ENCODE data around the gene LAGE3. TPM values are rescaled to one million over a fixed set of nuclear protein-coding genes. Genes with fewer than 3 reads are reported as not detected.

LAGE3 gene
- total RNA-seq (2014; rRNA removed; shearing (Covaris generic)) (42.9 and 44.0 TPM in 2 replicates), polyA plus RNA-seq (2016; fragmentation: Nextera tagmentation; extraction: Ambion mirVana) (49.2 and 49.7 TPM in 2 replicates)

- Histone ChIP-seq H4K20me1 (ENCODE audit: insufficient read depth) (no peaks in the 10 kb centered on the region), H3F3A (ENCODE audit: insufficient read depth) (peaks cover 13% of the 10 kb centered on the region; the same call in 1 of the 2 replicates), H3K4me3 (peak within 1 kb of the TSS; percentile 68), H3K9me3 (ENCODE audit: low read depth) (no peaks in the 10 kb centered on the region), H3K36me3 (ENCODE audit: low read depth) (no peaks in the 10 kb centered on the region), H3K79me2 (ENCODE audit: insufficient read depth) (no peaks in the 10 kb centered on the region), H3K27me3 (replicated peaks; ENCODE audit: insufficient read depth) (no peaks in the 10 kb centered on the region), H3K4me2 (ENCODE audit: unreplicated experiment) (peak within 1 kb of the TSS; percentile 58), H3K9ac (peak within 1 kb of the TSS; percentile 78), H3K27ac (peak within 1 kb of the TSS; percentile 70), H2AFZ (peak within 1 kb of the TSS; percentile 79), H3K4me1 (ENCODE audit: insufficient read depth) (no peaks in the 10 kb centered on the region), H3K9me2 (ENCODE audit: insufficient read depth) (no peaks in the 10 kb centered on the region)
- in situ Hi-C loops (cut with MboI), result no loop called here
- no peak for TF ChIP-seq EZH2 (IDR thresholded peaks at IDR 0.05; ENCODE audit: insufficient read depth, poor library complexity, severe bottlenecking)
- no peak for TF ChIP-seq EZH2phosphoT487 (IDR thresholded peaks at IDR 0.05; ENCODE audit: insufficient read depth, low read depth)
- DNase-seq, result peak; percentile 94
- WGBS, 2 experiments (ENCODE audit: low coverage in 1 of 2, low lambda C conversion rate in 2 of 2, missing lambda C conversion rate in 2 of 2), result 3 to 4% methylated on average over 40 to 51 of the region's 85 CpGs
Measured at GRCh38 chrX:154478728-154479622, at the start of gene LAGE3. Gene LAGE3, minus strand, starts transcription at chrX:154479281. Its CDS starts 366 bp downstream, at chrX:154478915.

GRCh38 chrX:154526901-154527675, 48.0 kb upstream of the LAGE3 start:
- Histone ChIP-seq H4K20me1 (ENCODE audit: insufficient read depth) (no peaks in the 10 kb centered on the region), H3K27ac (peak overlapping the region; percentile 79), H2AFZ (peak overlapping the region; percentile 78), H3K79me2 (ENCODE audit: insufficient read depth) (no peaks in the 10 kb centered on the region), H3K4me1 (ENCODE audit: insufficient read depth) (no peaks in the 10 kb centered on the region), H3K4me2 (ENCODE audit: unreplicated experiment) (peak overlapping the region; percentile 89), H3K9ac (peak overlapping the region; percentile 75), H3K27me3 (replicated peaks; ENCODE audit: insufficient read depth) (no peaks in the 10 kb centered on the region), H3K9me3 (ENCODE audit: low read depth) (no peaks in the 10 kb centered on the region), H3K36me3 (ENCODE audit: low read depth) (no peaks in the 10 kb centered on the region), H3K4me3 (peak overlapping the region; percentile 65), H3K9me2 (ENCODE audit: insufficient read depth) (no peaks in the 10 kb centered on the region), H3F3A (ENCODE audit: insufficient read depth) (no peaks in the 10 kb centered on the region)
- peak; percentile 83 for DNase-seq
- in situ Hi-C loops (cut with MboI), result no loop called here
- TF ChIP-seq EZH2phosphoT487 (IDR thresholded peaks at IDR 0.05; ENCODE audit: insufficient read depth, low read depth) (no peak), EZH2 (IDR thresholded peaks at IDR 0.05; ENCODE audit: insufficient read depth, poor library complexity, severe bottlenecking) (no peak)
- 0 to 1% methylated on average over 12 of the region's 15 CpGs for WGBS, 2 experiments (ENCODE audit: low coverage in 1 of 2, low lambda C conversion rate in 2 of 2, missing lambda C conversion rate in 2 of 2)

- Histone ChIP-seq H3K4me1 (ENCODE audit: insufficient read depth) (no peaks in the 10 kb centered on the region), H2AFZ (no peak overlapping the region), H4K20me1 (ENCODE audit: insufficient read depth) (no peaks in the 10 kb centered on the region), H3K4me2 (ENCODE audit: unreplicated experiment) (no peak overlapping the region), H3K27ac (no peak overlapping the region), H3K9ac (no peak overlapping the region), H3F3A (ENCODE audit: insufficient read depth) (no peaks in the 10 kb centered on the region), H3K4me3 (no peak overlapping the region), H3K9me3 (ENCODE audit: low read depth) (no peaks in the 10 kb centered on the region), H3K9me2 (ENCODE audit: insufficient read depth) (no peaks in the 10 kb centered on the region), H3K79me2 (ENCODE audit: insufficient read depth) (no peaks in the 10 kb centered on the region), H3K27me3 (replicated peaks; ENCODE audit: insufficient read depth) (no peaks in the 10 kb centered on the region), H3K36me3 (ENCODE audit: low read depth) (no peaks in the 10 kb centered on the region)
- in situ Hi-C loops (cut with MboI), result no loop called here
- no peak for TF ChIP-seq EZH2phosphoT487 (IDR thresholded peaks at IDR 0.05; ENCODE audit: insufficient read depth, low read depth)
- no peak for TF ChIP-seq EZH2 (IDR thresholded peaks at IDR 0.05; ENCODE audit: insufficient read depth, poor library complexity, severe bottlenecking)
- no peak for DNase-seq
- WGBS, 2 experiments (ENCODE audit: low coverage in 1 of 2, low lambda C conversion rate in 2 of 2, missing lambda C conversion rate in 2 of 2), result 88 to 92% methylated on average over 14 of the region's 14 CpGs
Measured at GRCh38 chrX:154525606-154526490, 46.8 kb upstream of the LAGE3 start.

Data from GM23248 (cell line).